Stimulated activated CD4-positive, alpha-beta T cell treated with anti-CD3 and anti-CD28 coated beads, Interleukin-4, amount 100 ng/mL, for 48 hours (primary cell): ENCODE results near the gene EVI5L.

Experiments
- DNase-seq, 2 donors: peaks; one replicate each; pipeline ENCODE4 v3.0.0-alpha.2; 2020; ENCODE audit warnings: low read depth in 2 of 2

Gene EVI5L

DNA sequence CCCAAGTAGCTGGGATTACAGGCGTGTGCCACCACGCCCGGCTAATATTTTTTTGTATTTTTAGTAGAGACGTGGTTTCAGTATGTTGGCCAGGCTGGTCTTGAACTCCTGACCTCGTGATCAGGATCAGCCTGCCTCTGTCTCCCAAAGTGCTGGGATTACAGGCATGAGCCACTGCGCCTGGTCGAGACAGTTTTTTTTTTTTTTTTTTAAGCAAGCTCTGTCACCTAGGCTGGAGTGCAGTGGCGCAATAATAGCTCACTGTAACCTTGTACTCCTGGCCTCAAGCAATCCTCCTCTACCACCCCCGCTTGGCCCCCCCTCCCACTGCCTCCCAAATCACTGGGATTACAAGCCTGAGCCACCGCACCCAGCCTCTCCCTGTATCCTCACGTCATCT, 67.3 kb downstream of the EVI5L start:
- DNase-seq, result no peak

- no peak for DNase-seq
Measured at GRCh38 chr19:7898967-7899366, 68.9 kb downstream of the EVI5L start.

- no peak for DNase-seq
Measured at GRCh38 chr19:7899751-7900378, 69.8 kb downstream of the EVI5L start.

- no peak for DNase-seq
Measured at GRCh38 chr19:7900401-7900870, 70.4 kb downstream of the EVI5L start.

DNA sequence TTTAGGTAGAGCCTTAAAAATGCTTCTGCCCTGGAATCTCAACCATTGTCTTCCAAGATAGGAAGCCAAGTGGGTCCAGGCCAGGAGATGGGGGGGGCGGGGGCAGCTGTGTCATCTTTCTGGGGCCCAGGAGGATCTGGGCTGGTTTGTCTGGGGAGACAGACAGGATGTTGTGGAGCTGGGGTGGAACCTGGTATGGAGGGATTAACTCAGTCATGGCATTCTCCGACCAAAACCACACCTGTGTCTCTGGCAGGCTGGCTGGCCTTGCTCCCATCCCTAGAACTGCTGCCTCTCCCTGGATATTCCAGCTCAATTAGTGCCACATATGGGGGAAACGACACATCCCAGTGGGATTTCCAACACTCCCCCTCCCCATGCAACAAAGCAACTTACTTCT, 70.9 kb downstream of the EVI5L start:
- no peak for DNase-seq

- DNase-seq, result no peak
Measured at GRCh38 chr19:7901337-7901736, 71.3 kb downstream of the EVI5L start.

- no peak for DNase-seq
Measured at GRCh38 chr19:7902796-7903243, 72.8 kb downstream of the EVI5L start.

- DNase-seq, result peak; percentile 100
Measured at GRCh38 chr19:7903244-7904073, 73.4 kb downstream of the EVI5L start, which contains the start of gene MAP2K7. Gene MAP2K7 (plus strand): TSS chr19:7903877. CDS start chr19:7903945, 68 bp downstream.

DNA sequence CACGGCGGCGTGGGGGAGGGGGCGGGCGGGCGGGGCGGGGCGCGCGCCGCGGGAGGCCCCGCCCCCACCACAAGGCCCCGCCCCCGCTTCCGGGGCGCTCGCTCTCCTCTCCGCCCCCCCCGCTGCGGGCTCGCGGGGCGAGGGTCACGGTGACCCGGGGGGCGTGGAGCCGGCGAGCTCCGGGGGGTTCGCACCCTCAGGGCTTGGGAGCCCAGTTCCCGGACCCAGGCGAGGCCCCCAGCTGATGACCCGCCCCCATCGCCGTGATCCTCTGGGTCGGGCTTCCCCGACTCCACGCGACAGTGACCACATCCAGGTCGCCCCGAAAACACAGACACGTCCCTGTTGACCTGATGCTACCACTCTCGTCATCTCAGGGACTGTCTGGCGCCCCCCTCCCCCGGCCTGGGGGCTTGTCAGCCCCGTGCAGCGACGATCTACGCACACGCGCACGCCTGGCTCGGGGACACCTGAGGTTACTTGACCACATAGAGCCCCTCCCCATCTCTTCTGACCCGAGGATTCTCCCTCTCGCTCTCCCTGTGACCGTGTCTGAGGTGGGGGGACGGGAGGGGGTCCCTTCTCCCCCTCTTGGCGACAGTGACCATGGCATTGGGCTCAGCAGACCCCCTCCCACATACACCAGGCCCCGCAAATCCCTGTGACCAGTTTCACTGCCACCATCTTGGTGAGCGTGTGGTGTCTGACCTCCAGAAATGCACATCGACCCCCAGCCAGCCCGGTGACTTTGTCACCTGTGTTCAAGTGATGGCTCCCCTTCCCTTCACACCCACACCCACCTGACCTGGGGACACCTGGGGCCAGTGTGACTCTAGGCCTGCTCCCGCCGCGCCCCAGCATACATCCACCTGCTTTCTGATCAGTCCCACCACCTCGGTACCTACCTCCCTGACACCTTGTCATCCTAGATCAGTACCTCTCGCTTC, 74.3 kb downstream of the EVI5L start:
- peak in 1 of 2 donors; percentile 32 for DNase-seq

DNA sequence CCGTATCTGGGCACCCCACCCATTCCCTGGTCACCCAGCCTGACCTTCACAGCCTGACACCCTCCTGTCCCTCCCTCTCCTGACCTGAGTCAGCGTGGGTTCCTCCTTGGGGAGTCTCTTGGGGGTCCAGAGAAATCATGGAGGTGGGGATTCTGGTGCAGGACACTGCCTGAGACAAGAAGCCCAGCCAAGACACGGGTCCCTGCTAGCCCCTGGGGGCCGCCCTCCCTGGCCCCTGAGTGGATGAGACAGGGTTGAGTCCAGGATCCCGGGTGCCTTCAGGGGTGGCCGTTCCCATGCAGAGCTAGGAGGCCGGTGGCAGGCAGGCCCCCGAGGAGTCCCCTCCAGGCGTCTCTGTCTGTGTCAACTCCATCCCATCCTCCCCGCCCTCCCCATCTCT, 75.2 kb downstream of the EVI5L start:
- no peak for DNase-seq

DNA sequence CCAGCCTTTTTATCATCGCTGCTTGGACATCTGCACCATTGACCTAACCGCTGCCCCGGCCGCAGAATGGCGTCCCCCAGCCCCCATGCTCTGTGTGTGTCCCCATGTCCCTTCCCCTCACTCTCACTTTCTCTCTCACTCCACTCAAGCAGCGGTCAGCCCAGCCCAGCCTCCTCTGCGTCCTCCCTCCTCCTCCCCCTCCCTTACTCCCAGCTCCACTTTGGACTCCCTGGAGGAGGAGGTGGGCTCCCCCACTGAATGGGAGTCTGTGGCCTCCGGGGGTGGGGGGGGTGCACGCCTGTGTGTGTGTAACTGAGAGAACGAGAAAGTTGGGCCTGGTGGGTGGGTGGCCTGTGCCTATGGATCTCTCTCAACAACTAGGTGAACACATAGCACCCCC, 75.8 kb downstream of the EVI5L start:
- DNase-seq, result no peak

- DNase-seq, result no peak
Measured at GRCh38 chr19:7907122-7907521, 77.1 kb downstream of the EVI5L start.

DNA sequence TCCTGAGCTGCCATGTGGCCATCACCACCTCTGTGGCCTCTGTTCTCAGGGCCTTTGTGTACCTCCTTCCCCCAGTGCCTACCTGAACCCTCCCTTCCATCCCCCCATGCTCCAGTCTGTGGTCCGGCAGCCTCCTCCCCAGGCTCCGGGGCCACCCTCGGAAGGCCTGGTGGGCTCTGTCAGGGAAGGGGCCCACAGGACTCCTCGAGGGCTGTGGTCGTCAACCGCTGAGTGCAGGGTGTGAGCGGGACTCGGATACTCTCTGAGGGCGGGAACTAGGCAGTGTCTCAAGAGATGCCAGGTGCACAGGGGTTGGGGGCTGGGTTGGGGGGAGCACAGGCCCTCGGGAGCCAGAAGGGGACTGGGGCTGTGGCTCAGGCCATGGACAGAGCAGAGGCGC, 77.5 kb downstream of the EVI5L start:
- DNase-seq, result no peak

GRCh38 chr19:7908078-7908699, 78.2 kb downstream of the EVI5L start:
- DNase-seq, result no peak

GRCh38 chr19:7908742-7909461, 78.9 kb downstream of the EVI5L start:
- no peak for DNase-seq

DNA sequence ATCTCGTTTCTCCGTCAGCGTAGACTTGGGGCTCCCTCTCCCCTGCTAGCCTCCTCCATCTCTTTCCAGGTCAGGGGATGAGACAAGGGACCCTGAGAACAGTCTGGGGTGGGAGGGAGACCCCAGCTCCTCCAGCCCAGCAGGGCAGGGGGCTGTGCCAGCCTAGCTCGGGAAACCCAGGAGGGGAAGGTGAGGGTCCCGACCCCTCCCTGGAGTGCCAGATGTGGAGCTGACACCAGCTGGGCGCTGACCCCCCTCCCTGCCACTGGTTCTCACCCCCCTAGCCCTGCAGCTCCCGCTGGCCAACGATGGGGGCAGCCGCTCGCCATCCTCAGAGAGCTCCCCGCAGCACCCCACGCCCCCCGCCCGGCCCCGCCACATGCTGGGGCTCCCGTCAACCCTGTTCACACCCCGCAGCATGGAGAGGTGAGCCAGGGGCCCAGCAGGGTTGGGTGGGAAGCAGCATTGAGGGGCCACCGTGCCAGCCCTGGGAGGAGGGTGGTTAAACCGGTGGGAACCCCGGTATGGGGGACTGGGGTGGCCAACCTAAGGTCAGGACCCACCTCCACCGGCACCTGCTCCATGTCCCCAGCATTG, 79.6 kb downstream of the EVI5L start:
- DNase-seq, result no peak

- DNase-seq, result no peak
Measured at GRCh38 chr19:7910321-7911161, 80.5 kb downstream of the EVI5L start.

DNA sequence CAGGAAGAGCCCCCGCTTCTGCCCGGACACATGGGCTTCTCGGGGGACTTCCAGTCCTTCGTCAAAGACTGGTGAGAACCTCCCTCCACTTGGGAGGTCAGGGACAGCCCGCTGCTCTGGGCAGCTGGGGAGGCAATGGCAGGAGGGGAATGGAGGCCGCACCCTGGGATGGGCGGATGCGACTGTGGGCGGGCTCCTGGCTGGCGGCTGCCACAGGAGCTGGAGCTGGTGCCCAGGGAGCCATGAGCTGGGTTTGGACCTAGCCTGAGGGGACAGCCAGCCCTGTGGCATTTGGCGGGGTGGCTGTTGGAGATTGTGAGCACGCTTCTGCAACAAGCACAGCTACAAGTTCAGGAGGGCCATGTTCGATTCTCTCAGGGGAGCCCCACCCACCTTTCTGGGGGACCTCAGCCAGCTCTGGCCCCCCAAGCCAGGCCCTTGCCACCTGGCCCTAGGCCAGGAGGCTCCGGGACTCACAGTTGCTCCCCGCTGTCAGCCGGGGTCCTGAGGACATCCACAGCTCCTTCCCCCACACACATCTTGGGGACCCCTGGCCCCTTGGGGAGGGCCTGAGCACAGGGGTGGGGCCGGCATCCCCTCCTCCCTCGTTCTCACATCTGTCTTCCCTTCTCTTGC, 81.6 kb downstream of the EVI5L start:
- DNase-seq, result no peak

GRCh38 chr19:7912144-7912696, 82.2 kb downstream of the EVI5L start:
- no peak for DNase-seq
